ENCODE results near the gene ADH5.
"Not testable (repeated sequence)": the region's sequence is repeated elsewhere in the genome, so short reads cannot be mapped to it uniquely, and the experiment has no call there.

ADH5 gene

GRCh38 chr4:99082192-99082591 is 6.4 kb downstream of the ADH5 start:
- DNase-seq: no peak

GRCh38 chr4:99080869-99081268 is 7.7 kb downstream of the ADH5 start:
- DNase-seq: not testable (repeated sequence)

GRCh38 chr4:99079625-99080295 is 8.8 kb downstream of the ADH5 start:
- DNase-seq: no peak

GRCh38 chr4:99078931-99079624 is 9.5 kb downstream of the ADH5 start:
- DNase-seq: no peak

- DNase-seq: no peak
Measured at GRCh38 chr4:99078336-99078735, 10.3 kb downstream of the ADH5 start.

GRCh38 chr4:99077177-99077576 is 11.4 kb downstream of the ADH5 start:
- DNase-seq: no peak

GRCh38 chr4:99076292-99076976 is 12.2 kb downstream of the ADH5 start:
- no peak for DNase-seq

- no peak for DNase-seq
Measured at GRCh38 chr4:99074816-99075215, 13.8 kb downstream of the ADH5 start.

- DNase-seq: no peak
Measured at GRCh38 chr4:99071159-99071558, 17.4 kb downstream of the ADH5 start.

GRCh38 chr4:99067617-99068016 is 21.0 kb downstream of the ADH5 start:
- no peak for DNase-seq

- DNase-seq: not testable (repeated sequence)
Measured at GRCh38 chr4:99065521-99065920, 23.1 kb downstream of the ADH5 start.

- DNase-seq: peak; percentile 8
Measured at GRCh38 chr4:99062120-99062519, 26.5 kb downstream of the ADH5 start.

GRCh38 chr4:99061048-99061700 is 27.4 kb downstream of the ADH5 start:
- no peak for DNase-seq

GRCh38 chr4:99059550-99059949 is 29.0 kb downstream of the ADH5 start:
- no peak for DNase-seq

GRCh38 chr4:99058228-99058627 is 30.4 kb downstream of the ADH5 start:
- DNase-seq: no peak

- no peak for DNase-seq
Measured at GRCh38 chr4:99054428-99054994, 34.1 kb downstream of the ADH5 start.

- no peak for DNase-seq
Measured at GRCh38 chr4:99052902-99053301, 35.7 kb downstream of the ADH5 start.

- no peak for DNase-seq
Measured at GRCh38 chr4:99047710-99048109, 40.9 kb downstream of the ADH5 start.

- DNase-seq: no peak
Measured at GRCh38 chr4:99043346-99043745, 45.2 kb downstream of the ADH5 start.

- no peak for DNase-seq
Measured at GRCh38 chr4:99038213-99038612, 50.4 kb downstream of the ADH5 start.

- DNase-seq: no peak
Measured at GRCh38 chr4:99033956-99034355, 54.6 kb downstream of the ADH5 start.

- DNase-seq: no peak
Measured at GRCh38 chr4:99029852-99030251, 58.7 kb downstream of the ADH5 start.

GRCh38 chr4:99029018-99029735 is 59.4 kb downstream of the ADH5 start:
- DNase-seq: no peak
